ENCODE measurements around the gene EFCAB8.

EFCAB8 gene

DNA sequence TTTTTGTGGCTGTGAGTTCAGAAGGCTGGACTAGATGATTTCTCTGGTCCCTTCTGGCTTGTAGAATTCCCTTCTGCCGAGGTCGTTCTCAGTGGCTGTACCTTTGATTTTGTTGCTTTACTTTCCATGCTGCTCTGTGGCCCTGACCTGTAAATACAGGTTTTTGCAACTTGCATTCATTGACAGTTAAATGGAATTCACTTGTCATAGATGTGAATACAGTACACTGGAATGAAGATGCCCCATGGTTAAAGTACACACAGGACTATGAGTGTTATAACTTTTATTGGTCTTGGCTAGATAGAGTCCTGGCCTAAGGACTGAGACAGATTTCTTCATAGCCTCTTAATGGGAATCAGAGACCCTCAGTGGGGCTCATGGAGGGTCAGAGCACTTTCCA is 12.9 kb upstream of the EFCAB8 start:
- in situ Hi-C loops (cut with HindIII; ENCODE audit: low pct_ligation_motif_present, low sequenced_read_pairs), result no loop called here
- Histone ChIP-seq H3K4me3 (ENCODE audit: low read depth, low read length) (no peak overlapping the region), H3K27me3 (replicated peaks) (no peaks in the 10 kb centered on the region), H3K36me3 (replicated peaks) (peaks cover 52% of the 10 kb centered on the region), H3K27ac (no peak overlapping the region)
- TF ChIP-seq, protein P1, sequence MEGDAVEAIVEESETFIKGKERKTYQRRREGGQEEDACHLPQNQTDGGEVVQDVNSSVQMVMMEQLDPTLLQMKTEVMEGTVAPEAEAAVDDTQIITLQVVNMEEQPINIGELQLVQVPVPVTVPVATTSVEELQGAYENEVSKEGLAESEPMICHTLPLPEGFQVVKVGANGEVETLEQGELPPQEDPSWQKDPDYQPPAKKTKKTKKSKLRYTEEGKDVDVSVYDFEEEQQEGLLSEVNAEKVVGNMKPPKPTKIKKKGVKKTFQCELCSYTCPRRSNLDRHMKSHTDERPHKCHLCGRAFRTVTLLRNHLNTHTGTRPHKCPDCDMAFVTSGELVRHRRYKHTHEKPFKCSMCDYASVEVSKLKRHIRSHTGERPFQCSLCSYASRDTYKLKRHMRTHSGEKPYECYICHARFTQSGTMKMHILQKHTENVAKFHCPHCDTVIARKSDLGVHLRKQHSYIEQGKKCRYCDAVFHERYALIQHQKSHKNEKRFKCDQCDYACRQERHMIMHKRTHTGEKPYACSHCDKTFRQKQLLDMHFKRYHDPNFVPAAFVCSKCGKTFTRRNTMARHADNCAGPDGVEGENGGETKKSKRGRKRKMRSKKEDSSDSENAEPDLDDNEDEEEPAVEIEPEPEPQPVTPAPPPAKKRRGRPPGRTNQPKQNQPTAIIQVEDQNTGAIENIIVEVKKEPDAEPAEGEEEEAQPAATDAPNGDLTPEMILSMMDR (IDR thresholded peaks at IDR 0.05; ENCODE audit: low read depth, low read length, missing control alignments), result no peak
- no peak for DNase-seq

DNA sequence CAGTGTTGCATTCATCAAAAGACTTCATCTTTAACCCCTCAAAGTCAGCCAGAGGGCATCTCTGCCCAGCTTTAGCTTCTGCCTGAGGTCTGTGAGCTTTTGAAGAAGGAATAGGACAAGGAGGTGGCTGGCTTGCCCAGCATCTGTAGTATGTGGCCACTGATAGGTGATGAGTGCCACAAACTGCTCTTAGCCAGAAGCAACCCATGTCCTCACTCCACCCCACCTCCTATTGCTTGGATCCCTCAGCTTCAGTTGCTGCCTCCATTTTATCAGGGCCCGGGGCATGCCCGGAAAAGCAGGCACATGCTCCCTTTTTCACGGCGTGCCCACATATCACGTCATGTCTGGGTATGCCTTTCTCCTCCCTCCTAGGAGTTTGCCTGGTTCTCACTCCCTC is 11.9 kb upstream of the EFCAB8 start:
- Histone ChIP-seq H3K27ac (no peak overlapping the region), H3K36me3 (replicated peaks) (peaks cover 50% of the 10 kb centered on the region), H3K27me3 (replicated peaks) (no peaks in the 10 kb centered on the region), H3K4me3 (ENCODE audit: low read depth, low read length) (no peak overlapping the region)
- TF ChIP-seq, protein P1 (IDR thresholded peaks at IDR 0.05; ENCODE audit: low read depth, low read length, missing control alignments), result no peak
- DNase-seq, result no peak
- in situ Hi-C loops (cut with HindIII; ENCODE audit: low pct_ligation_motif_present, low sequenced_read_pairs), result no loop called here

DNA sequence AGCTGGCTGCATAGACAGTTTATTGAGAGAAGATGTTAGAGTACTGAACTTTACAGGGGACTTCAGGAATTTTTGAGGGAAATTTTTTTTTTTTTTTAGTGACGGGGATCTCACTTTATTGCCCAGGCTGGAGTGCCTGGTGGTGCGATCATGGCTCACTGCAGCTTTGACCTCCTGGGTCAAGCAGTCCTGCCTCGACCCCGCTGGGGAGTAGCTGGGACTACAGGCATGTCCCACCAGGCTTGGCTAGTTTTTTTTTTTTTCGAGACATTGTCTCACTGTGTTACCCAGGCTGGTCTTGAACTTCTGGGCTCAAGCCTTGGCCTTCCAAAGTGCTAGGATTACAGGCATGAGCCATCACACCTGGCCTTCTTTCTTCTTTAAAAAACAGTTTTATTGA is 10.8 kb upstream of the EFCAB8 start:
- Histone ChIP-seq H3K36me3 (replicated peaks) (peaks cover 47% of the 10 kb centered on the region), H3K27me3 (replicated peaks) (no peaks in the 10 kb centered on the region), H3K4me3 (ENCODE audit: low read depth, low read length) (no peak overlapping the region), H3K27ac (no peak overlapping the region)
- TF ChIP-seq, protein P1 (IDR thresholded peaks at IDR 0.05; ENCODE audit: low read depth, low read length, missing control alignments), result no peak
- in situ Hi-C loops (cut with HindIII; ENCODE audit: low pct_ligation_motif_present, low sequenced_read_pairs), result no loop called here
- no peak for DNase-seq

DNA sequence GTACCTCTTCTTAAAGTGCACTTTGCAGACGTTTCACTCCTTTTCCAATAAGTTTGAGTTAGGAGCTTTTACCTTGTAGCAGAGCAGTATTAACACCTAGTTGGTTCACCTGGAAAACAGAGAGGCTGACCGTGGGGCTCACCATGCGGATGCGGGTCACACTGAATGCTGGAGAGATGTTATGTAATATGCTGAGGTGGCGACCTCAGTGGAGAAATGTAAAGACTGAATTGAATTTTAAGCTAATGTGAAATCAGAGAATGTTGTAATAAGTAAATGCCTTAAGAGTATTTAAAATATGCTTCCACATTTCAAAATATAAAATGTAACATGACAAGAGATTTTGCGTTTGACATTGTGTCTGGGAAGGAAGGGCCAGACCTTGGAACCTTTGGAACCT is 9.9 kb upstream of the EFCAB8 start:
- TF ChIP-seq, protein P1 (IDR thresholded peaks at IDR 0.05; ENCODE audit: low read depth, low read length, missing control alignments), result no peak
- in situ Hi-C loops (cut with HindIII; ENCODE audit: low pct_ligation_motif_present, low sequenced_read_pairs), result no loop called here
- Histone ChIP-seq H3K36me3 (replicated peaks) (peaks cover 55% of the 10 kb centered on the region), H3K27me3 (replicated peaks) (no peaks in the 10 kb centered on the region), H3K27ac (no peak overlapping the region), H3K4me3 (ENCODE audit: low read depth, low read length) (no peak overlapping the region)
- no peak for DNase-seq

DNA sequence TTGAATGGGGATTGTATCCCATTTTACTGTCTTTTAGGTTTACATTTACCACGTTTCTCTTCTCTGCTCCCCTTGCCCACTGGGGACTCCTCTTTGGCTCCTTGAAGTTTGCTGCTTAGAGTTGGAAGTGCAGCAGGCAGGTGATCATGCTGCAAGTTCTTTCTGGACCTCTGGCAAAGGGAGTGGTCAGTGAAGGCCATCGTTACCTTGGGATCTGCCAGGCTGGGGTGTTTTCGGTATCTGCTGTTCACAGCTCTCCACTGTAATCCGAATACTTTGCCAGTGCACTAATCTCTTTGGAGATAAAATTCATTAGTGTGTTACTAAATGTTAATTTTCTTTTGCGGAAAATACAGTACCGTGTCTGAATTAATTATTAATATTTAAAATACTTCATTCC is 9.1 kb upstream of the EFCAB8 start:
- no peaks in the 10 kb centered on the region for H3K27me3 ChIP-seq (replicated peaks)
- in situ Hi-C loops (cut with HindIII; ENCODE audit: low pct_ligation_motif_present, low sequenced_read_pairs), result no loop called here
- no peak overlapping the region for H3K4me3 ChIP-seq (ENCODE audit: low read depth, low read length)
- peaks cover 58% of the 10 kb centered on the region for H3K36me3 ChIP-seq (replicated peaks)
- TF ChIP-seq, protein P1 (IDR thresholded peaks at IDR 0.05; ENCODE audit: low read depth, low read length, missing control alignments), result no peak
- DNase-seq, result no peak
- H3K27ac ChIP-seq, result no peak overlapping the region

DNA sequence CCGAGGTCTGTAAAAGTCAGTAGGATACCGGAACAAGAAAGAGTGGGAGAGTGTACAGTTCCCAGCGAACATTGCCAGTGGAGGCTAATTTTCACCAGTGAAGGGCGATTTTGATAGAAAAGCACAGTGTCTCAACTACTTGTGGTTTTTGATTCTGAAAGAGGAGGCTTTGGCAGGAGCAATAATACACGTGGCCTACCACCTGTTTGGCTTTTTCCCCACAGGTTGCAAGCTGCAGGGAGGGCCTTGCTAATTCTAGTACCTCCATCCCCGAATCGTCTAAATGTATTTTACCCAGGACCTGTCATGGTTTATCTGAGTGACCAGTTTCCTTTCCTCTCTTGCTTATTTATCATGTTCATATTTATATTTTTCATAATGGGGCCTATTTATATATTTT is 3.3 kb upstream of the EFCAB8 start:
- Histone ChIP-seq H3K27ac (no peak overlapping the region), H3K27me3 (replicated peaks) (no peaks in the 10 kb centered on the region), H3K36me3 (replicated peaks) (peaks cover 37% of the 10 kb centered on the region), H3K4me3 (ENCODE audit: low read depth, low read length) (no peak overlapping the region)
- in situ Hi-C loops (cut with HindIII; ENCODE audit: low pct_ligation_motif_present, low sequenced_read_pairs), result no loop called here
- no peak for DNase-seq
- TF ChIP-seq, protein P1 (IDR thresholded peaks at IDR 0.05; ENCODE audit: low read depth, low read length, missing control alignments), result no peak
